ENCODE measurements around the gene TAS2R19.

The TAS2R19 gene

DNA sequence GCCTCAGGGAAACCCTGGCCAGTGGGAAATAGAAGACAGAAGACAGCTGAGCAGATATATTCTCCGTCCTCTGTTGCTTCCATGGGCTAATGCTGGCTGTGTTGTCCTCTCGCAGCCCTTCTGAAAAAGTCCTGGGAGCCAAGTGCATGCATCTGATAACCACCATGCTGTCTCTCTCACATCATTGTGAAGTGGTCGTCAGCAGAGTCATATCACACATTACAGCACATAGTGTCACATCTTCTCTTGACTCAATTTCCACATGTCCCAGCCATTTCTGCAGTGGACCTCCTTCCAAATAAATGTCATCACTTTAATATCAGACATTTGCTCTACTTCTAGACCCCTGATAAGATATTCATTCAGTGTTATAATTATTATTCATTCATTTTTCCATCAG, 28.1 kb downstream of the TAS2R19 start:
- no peak for DNase-seq (ENCODE audit: low read depth in 1 of 2, low spot score in 1 of 2)

DNA sequence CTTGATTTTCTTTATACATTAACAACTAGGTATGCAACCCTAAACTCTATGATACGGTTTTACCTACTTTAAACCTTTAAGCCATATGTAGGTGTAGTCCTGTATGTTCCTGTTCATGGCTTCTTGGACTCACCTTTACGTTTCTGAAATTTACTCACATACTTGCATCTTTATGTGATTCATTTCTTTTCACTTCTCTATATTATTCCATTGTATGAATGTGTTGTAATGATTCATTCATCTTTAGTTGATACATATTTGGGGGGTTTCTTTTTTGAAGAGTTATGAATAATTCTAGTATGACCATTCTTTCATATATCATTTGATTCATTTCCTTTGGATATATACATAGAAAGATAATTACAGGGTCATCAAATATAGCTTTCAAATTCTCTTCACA, 33.3 kb downstream of the TAS2R19 start:
- DNase-seq (ENCODE audit: low read depth in 1 of 2, low spot score in 1 of 2): no peak

DNA sequence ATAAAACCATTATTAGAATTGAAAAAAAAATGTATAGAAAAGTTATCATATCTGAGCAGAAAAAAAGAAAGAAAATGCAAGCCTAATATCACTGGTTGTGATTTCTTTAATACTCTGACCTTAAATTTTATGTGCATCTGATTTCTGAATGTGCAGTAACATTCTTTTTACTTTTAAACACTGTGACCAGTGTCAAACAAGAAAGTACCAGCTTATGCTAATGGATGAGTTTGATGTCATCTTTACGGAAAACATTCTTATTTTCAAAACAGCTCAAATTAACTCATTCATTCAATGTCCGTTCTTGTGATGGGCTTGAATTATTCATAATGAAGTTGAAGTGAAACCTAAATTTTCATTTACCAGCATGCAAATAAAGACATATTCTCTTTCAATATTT, 35.6 kb downstream of the TAS2R19 start, which contains the start of gene TAS2R50:
Gene TAS2R50 (minus strand): TSS at position 101 of the 400 bp plus-strand sequence. CDS start 52 bp downstream, at position 49.
- no peak for DNase-seq (ENCODE audit: low read depth in 1 of 2, low spot score in 1 of 2)

DNA sequence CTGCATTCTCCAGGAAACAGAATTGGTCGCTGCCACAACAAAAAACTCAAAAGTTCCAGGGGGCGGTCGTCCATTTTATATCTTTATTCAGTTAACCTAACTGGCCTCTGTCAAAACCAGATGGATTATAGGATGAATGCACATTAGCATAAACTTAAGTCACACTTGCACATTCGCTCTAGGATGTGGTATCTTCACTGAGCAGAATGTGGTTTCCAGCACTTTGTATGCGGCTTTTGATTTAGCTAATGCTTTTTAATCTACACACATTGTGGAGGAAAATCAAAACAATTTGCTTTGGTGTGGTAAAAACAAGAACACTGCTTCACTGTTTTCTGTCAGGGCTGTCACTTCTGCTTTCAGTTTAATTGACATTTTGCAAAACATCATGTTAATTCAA, 40.2 kb downstream of the TAS2R19 start:
- DNase-seq (ENCODE audit: low read depth in 1 of 2, low spot score in 1 of 2): peak in 1 of 2 donors; percentile 25

DNA sequence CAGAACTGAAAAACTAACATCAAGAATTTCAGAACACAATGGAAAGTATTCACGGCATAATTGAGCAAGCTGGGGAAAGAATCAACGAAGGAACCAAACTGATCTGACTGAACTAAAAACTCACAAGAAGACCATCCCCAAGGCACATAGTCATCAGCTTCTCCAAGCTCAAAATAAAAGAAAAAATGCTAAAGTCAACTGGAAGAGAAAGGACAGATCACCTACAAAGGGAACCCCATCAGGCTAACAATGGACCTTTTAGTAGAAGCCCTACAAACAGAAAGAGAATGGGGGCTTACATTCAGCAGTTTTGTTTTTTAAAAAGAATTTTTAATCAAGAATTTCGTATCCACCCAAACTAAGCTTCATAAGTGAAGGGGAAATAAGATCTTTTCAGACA, 47.5 kb downstream of the TAS2R19 start:
- DNase-seq (ENCODE audit: low read depth in 1 of 2, low spot score in 1 of 2): no peak

Measured in activated CD4-positive, alpha-beta T cell treated with anti-CD3 and anti-CD28 coated beads, Interleukin-2, amount 50 U/mL, for 24 hours (primary cell).